Liver (tissue), 9 donors: ENCODE results near the gene KCNQ5. TPM values are rescaled to one million over a fixed set of nuclear protein-coding genes. Genes with fewer than 3 reads are reported as not detected.

ENCODE experiments used
- DNase-seq: peaks from one replicate; pipeline ENCODE4 v3.0.0-alpha.2; 2017; ENCODE audit warnings: low spot score
- H3K27ac ChIP-seq, 2 donors: one replicate each; pipeline ENCODE4 v1.7.0; 2013; ENCODE audit warnings: inconsistent platforms in 2 of 2, low read length in 2 of 2, control low read depth in 1 of 2, low read depth in 1 of 2, mild to moderate bottlenecking in 1 of 2
- H3K27me3 ChIP-seq, 4 donors: one replicate each; pipeline versions ENCODE4 v1.6.1 to v1.7.0; 2013; ENCODE audit warnings: low read length in 3 of 4, inconsistent platforms in 1 of 4, mild to moderate bottlenecking in 1 of 4, moderate library complexity in 1 of 4; ENCODE audit not compliant: control insufficient read depth in 4 of 4, insufficient read depth in 4 of 4
- H3K36me3 ChIP-seq, 4 donors: one replicate each; pipeline versions ENCODE4 v1.6.1 to v1.7.0; 2013; ENCODE audit warnings: low read length in 3 of 4, mild to moderate bottlenecking in 3 of 4, low read depth in 1 of 4, moderate library complexity in 1 of 4; ENCODE audit not compliant: control insufficient read depth in 4 of 4, insufficient read depth in 3 of 4
- H3K4me1 ChIP-seq, 4 donors: one replicate each; pipeline versions ENCODE4 v1.6.1 to v1.7.0; 2013; ENCODE audit warnings: low read length in 3 of 4, mild to moderate bottlenecking in 3 of 4, moderate library complexity in 1 of 4; ENCODE audit not compliant: control insufficient read depth in 4 of 4, insufficient read depth in 4 of 4
- H3K4me3 ChIP-seq, 3 donors: one replicate each; pipeline versions ENCODE4 v1.6.1 to v1.7.0; 2013; ENCODE audit warnings: low read length in 3 of 3, control low read depth in 1 of 3, low read depth in 1 of 3, mild to moderate bottlenecking in 1 of 3
- H3K9ac ChIP-seq, 2 donors: one replicate each; pipeline ENCODE4 v1.7.0; 2013; ENCODE audit warnings: low read length in 2 of 2, mild to moderate bottlenecking in 2 of 2, moderate library complexity in 2 of 2, control low read depth in 1 of 2, low read depth in 1 of 2
- H3K9me3 ChIP-seq, 4 donors: one replicate each; pipeline versions ENCODE4 v1.6.1 to v1.7.0; 2013; ENCODE audit warnings: low read length in 3 of 4; ENCODE audit not compliant: control insufficient read depth in 4 of 4
- ATF3 ChIP-seq: IDR thresholded peaks from 2 replicates; pipeline ENCODE4 v1.6.1; 2016; ENCODE audit warnings: antibody characterized with exemption
- CTCF ChIP-seq: fragments of 150-350 bp; IDR thresholded peaks from 2 replicates; pipeline ENCODE4 v1.5.1; 2017; ENCODE audit warnings: improper control_type of control experiment, low read depth, low read length; ENCODE audit not compliant: missing input control
- EGR1 ChIP-seq, 2 donors: IDR thresholded peaks; 2 replicates each; pipeline ENCODE4 v1.6.1; 2016 to 2018; ENCODE audit warnings: antibody characterized with exemption in 2 of 2, low read depth in 2 of 2
- FOXA1 ChIP-seq: IDR thresholded peaks from 2 replicates; pipeline ENCODE4 v1.6.1; 2016; ENCODE audit warnings: antibody characterized with exemption
- FOXA2 ChIP-seq: IDR thresholded peaks from 2 replicates; pipeline ENCODE4 v1.6.1; 2016; ENCODE audit warnings: antibody characterized with exemption
- GABPA ChIP-seq, 2 donors: IDR thresholded peaks in 1 of 2; conservative IDR thresholded peaks in 1 of 2; 2 replicates each; pipeline ENCODE4 v1.6.1; 2016; ENCODE audit warnings: antibody characterized with exemption in 2 of 2, mild to moderate bottlenecking in 1 of 2, moderate library complexity in 1 of 2
- HNF4A ChIP-seq, 2 donors: conservative IDR thresholded peaks; 2 replicates each; pipeline ENCODE4 v1.6.1; 2016; ENCODE audit warnings: antibody characterized with exemption in 2 of 2, mild to moderate bottlenecking in 2 of 2
- HNF4G ChIP-seq: IDR thresholded peaks from 2 replicates; pipeline ENCODE4 v1.6.1; 2016; ENCODE audit warnings: antibody characterized with exemption
- JUND ChIP-seq, 2 donors: IDR thresholded peaks; 2 replicates each; pipeline ENCODE4 v1.6.1; 2016; ENCODE audit warnings: antibody characterized with exemption in 2 of 2
- MAX ChIP-seq: IDR thresholded peaks from 2 replicates; pipeline ENCODE4 v1.6.1; 2016; ENCODE audit warnings: antibody characterized with exemption
- NR2F2 ChIP-seq: IDR thresholded peaks from 2 replicates; pipeline ENCODE4 v1.6.1; 2016; ENCODE audit warnings: antibody characterized with exemption
- RAD21 ChIP-seq, 2 donors: IDR thresholded peaks; 2 replicates each; pipeline ENCODE4 v1.6.1; 2016; ENCODE audit warnings: antibody characterized with exemption in 2 of 2, mild to moderate bottlenecking in 2 of 2
- REST ChIP-seq: IDR thresholded peaks from 2 replicates; pipeline ENCODE4 v1.6.1; 2016; ENCODE audit warnings: antibody characterized with exemption, mild to moderate bottlenecking
- RXRA ChIP-seq, 2 donors: IDR thresholded peaks; 2 replicates each; pipeline ENCODE4 v1.6.1; 2017 to 2018; ENCODE audit warnings: antibody characterized with exemption in 2 of 2, mild to moderate bottlenecking in 1 of 2
- SP1 ChIP-seq: IDR thresholded peaks from 2 replicates; pipeline ENCODE4 v1.6.1; 2018; ENCODE audit warnings: antibody characterized with exemption, mild to moderate bottlenecking
- TAF1 ChIP-seq: conservative IDR thresholded peaks from 2 replicates; pipeline ENCODE4 v1.6.1; 2016; ENCODE audit warnings: antibody characterized with exemption, mild to moderate bottlenecking
- YY1 ChIP-seq: IDR thresholded peaks from 2 replicates; pipeline ENCODE4 v1.6.1; 2016; ENCODE audit warnings: antibody characterized with exemption, mild to moderate bottlenecking
- WGBS: extraction: QIAGEN DNeasy Blood & Tissue Kit; methylation state at CpG from one replicate; pipeline ENCODE4 v1.1.7; 2013; 5-methylcytosine and 5-hydroxymethylcytosine counted together
- polyA plus RNA-seq, 2 donors: library from polyadenylated mRNA; stranded (reverse) in 1 of 2; unstranded in 1 of 2; fragments of 200-250 nt in 1 of 2; fragments of >200 nt in 1 of 2; fragmentation: Nextera tagmentation in 1 of 2; extraction: Ambion mirVana in 1 of 2; gene quantifications; one replicate each; pipeline versions ENCODE4 v1.2.1 to v1.2.3, GENCODE V29; 2013 to 2015
- total RNA-seq, 2 donors: library from RNA; depleted of rRNA; stranded (reverse); fragments of >200 nt; gene quantifications; one replicate each; pipeline ENCODE4 v1.2.3, GENCODE V29; 2014
- TF ChIP-seq, protein P1 (sequence below): IDR thresholded peaks from 2 replicates; pipeline ENCODE4 v1.6.1; 2016; ENCODE audit warnings: antibody characterized with exemption
- donor health status: healthy.
- donor health status: healthy.
- donor health status: healthy.
- donor health status: healthy.
- donor health status: healthy.

The KCNQ5 gene
- total and polyA plus RNA-seq, 4 donors = 0.02 to 1.1 (median 0.15) TPM

- TF ChIP-seq RXRA (IDR thresholded peaks at IDR 0.05) (no peak), HNF4G (no peak), FOXA1 (no peak), YY1 (no peak), REST (no peak), RAD21 (IDR thresholded peaks at IDR 0.05) (no peak), MAX (no peak), SP1 (no peak), ATF3 (no peak), NR2F2 (no peak)
- WGBS = 78% methylated on average over 3 of the region's 3 CpGs
- DNase-seq = no peak
- Histone ChIP-seq H3K9me3 (no peaks in the 10 kb centered on the region), H3K27ac (no peak overlapping the region), H3K27me3 (peaks cover 0 to 3% (median 0%) of the 10 kb centered on the region in 4 donors), H3K4me1 (no peaks in the 10 kb centered on the region), H3K36me3 (no peaks in the 10 kb centered on the region), H3K4me3 (no peak overlapping the region), H3K9ac (no peak overlapping the region)
Measured at GRCh38 chr6:72702421-72702820, 80.6 kb downstream of the KCNQ5 start.

DNA sequence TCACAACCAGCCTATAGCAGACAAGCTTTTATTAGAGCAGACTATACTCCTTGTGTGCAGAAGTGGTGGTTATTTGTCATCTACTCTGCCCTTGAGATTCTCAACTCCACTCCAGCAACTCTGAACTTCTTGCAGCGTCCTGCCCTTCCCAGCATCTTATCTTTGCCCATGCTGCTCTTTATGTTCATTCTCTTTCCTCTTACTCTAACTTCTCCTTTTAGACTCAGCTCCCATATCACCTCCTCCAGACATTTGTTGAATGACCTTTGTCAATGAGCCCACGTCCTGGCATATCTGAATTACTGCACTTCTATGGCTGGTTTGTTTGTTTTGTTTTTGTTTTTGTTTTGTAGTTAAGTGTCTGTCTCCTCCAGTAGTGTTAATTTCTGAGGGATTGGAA is 81.2 kb downstream of the KCNQ5 start:
- no peaks in the 10 kb centered on the region for H3K9me3 ChIP-seq

More for the DNA sequence above, 81.2 kb downstream of the KCNQ5 start:
- WGBS = 36% methylated on average over 2 of the region's 2 CpGs
- DNase-seq = no peak
- no peaks in the 10 kb centered on the region for H3K4me1 ChIP-seq
- H3K9ac ChIP-seq = no peak overlapping the region
- no peak for TF ChIP-seq EGR1 (IDR thresholded peaks at IDR 0.05; ENCODE audit: low read depth in 2 of 2)
- no peak for TF ChIP-seq JUND (IDR thresholded peaks at IDR 0.05)
- TF ChIP-seq RAD21 (IDR thresholded peaks at IDR 0.05) = no peak
- no peak for TF ChIP-seq CTCF
- no peak for TF ChIP-seq TAF1
- TF ChIP-seq, protein P1, sequence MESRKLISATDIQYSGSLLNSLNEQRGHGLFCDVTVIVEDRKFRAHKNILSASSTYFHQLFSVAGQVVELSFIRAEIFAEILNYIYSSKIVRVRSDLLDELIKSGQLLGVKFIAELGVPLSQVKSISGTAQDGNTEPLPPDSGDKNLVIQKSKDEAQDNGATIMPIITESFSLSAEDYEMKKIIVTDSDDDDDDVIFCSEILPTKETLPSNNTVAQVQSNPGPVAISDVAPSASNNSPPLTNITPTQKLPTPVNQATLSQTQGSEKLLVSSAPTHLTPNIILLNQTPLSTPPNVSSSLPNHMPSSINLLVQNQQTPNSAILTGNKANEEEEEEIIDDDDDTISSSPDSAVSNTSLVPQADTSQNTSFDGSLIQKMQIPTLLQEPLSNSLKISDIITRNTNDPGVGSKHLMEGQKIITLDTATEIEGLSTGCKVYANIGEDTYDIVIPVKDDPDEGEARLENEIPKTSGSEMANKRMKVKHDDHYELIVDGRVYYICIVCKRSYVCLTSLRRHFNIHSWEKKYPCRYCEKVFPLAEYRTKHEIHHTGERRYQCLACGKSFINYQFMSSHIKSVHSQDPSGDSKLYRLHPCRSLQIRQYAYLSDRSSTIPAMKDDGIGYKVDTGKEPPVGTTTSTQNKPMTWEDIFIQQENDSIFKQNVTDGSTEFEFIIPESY = no peak
- no peak for TF ChIP-seq REST
- TF ChIP-seq FOXA1 = no peak
- no peak for TF ChIP-seq HNF4A (conservative IDR thresholded peaks at IDR 0.05)
- TF ChIP-seq NR2F2 = no peak
- TF ChIP-seq RXRA (IDR thresholded peaks at IDR 0.05) = no peak
- no peak for TF ChIP-seq FOXA2
- TF ChIP-seq GABPA (IDR thresholded peaks at IDR 0.05 in 1 of 2, conservative IDR thresholded peaks at IDR 0.05 in 1 of 2) = no peak
- no peak for TF ChIP-seq ATF3
- H3K4me3 ChIP-seq = no peak overlapping the region
- no peaks in the 10 kb centered on the region for H3K36me3 ChIP-seq
- H3K27me3 ChIP-seq = peaks cover 0 to 2% (median 0%) of the 10 kb centered on the region in 4 donors
- H3K27ac ChIP-seq = no peak overlapping the region
